GM18498 (cell line): Measurements from ENCODE around the gene SERPINB10.
"Not testable (repeated sequence)": the region's sequence is repeated elsewhere in the genome, so short reads cannot be mapped to it uniquely, and the experiment has no call there.

ENCODE experiments used
- ATAC-seq: cut with Tn5 transposase; IDR thresholded peaks from one replicate; pipeline ENCODE4 v1.9.1; 2021; ENCODE audit warnings: mild to moderate bottlenecking, moderate library complexity; ENCODE audit not compliant: unreplicated experiment

Gene SERPINB10

DNA sequence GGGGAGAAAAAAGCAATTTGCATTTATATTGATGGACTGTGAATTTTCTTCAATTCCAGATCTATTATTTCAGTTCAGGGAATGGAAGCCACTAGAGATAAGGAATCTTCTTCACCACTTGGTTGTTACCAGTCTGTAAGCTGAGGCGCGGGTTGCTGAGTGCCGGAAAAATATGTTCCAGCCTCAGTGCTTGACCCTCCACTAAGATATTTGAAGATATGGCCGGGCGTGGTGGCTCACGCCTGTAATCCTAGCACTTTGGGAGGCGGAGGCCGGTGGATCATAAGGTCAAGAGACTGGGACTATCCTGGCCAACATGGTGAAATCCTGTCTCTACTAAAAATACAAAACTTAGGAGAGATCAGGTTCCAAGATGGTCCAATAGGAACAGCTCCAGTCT is 32.2 kb downstream of the SERPINB10 start:
- ATAC-seq, result no peak

DNA sequence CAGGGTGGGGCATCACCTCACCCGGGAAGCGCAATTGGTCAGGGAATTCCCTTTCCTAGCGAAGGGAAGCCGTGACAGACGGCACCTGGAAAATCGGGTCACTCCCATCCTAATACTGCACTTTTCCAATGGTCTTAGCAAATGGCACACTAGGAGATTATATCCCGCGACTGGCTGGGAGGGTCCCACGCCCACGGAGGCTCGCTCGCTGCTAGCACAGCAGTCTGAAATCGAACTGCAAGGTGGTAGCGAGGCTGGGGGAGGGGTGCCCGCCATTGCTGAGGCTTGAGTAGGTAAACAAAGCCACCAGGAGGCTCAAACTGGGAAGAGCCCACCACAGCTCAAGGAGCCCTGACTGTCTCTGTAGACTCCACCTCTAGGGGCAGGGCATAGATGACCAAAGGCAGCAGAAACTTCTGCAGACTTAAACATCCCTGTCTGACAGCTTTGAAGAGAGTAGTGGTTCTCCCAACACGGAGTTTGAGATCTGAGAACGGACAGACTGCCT is 32.8 kb downstream of the SERPINB10 start:
- not testable (repeated sequence) for ATAC-seq

DNA sequence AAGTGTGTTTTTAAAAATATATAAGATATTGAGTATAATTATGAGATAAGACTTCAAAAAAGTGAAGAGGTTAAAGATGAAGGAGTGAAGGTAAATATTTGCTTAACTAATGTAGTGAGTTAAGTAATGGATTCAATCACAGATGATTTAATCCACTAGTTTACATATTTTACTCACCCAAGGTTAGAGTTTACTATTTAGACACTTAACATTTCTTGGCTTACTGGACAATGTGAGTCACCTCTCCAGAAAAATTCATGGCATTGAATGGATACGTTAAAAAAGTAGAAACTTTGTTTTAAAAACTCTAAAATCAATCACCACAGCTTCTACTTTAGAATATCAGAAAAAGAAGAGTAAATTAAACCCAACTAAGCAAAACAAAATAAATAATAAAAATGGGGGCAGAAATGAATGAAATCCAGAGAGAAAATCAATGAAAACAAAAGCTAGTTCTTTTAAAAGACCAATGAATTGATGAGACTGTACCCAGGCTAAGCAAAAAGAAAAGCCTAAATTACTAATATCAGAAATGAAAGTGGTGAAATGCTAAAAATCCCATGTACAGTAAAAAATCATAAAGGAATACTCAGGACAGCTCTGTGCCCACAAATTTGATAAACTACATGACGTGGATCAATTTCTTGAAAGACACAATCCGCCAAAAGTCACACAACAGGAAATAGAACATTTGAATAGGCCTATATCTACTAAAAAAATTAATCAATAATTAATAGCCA is 39.5 kb downstream of the SERPINB10 start:
- no peak for ATAC-seq

DNA sequence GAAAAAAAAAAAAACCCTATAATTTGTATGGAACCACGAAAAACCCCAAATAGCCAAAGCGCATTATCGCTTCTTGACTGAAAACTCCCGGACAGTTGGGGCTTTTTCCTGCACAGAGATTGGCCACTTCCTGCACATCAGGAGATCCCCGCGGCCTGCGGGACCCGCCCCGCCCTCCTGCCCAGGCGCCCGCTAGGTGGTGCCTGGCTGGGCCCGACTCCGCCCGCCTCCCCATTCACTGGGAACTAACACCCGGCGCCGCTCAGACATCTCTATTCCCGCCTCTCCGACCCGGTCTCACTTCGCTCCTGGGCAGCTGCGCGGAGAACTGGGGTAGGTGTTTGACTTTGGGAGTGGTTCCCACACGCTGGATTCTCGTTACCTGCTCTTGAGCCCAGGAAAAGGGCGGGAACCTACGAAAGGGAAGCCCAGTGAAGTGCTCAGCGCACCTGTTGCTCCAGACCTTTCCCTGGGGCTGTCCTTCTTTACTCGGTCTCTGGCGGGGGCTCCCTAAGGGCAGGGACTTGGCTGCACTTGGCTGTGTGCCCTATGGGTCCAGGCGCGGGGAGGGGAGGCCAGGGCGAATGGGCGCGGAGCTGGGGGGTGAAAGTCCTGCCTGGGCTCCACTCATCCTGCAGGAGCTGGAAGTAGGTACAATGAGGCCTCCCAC is 41.4 kb downstream of the SERPINB10 start, which contains the start of gene HMSD:
HMSD (plus strand) TSS at position 234 of the 670 bp plus-strand sequence. CDS start 4,155 bp downstream, outside the sequence.
- peak; percentile 93 for ATAC-seq

DNA sequence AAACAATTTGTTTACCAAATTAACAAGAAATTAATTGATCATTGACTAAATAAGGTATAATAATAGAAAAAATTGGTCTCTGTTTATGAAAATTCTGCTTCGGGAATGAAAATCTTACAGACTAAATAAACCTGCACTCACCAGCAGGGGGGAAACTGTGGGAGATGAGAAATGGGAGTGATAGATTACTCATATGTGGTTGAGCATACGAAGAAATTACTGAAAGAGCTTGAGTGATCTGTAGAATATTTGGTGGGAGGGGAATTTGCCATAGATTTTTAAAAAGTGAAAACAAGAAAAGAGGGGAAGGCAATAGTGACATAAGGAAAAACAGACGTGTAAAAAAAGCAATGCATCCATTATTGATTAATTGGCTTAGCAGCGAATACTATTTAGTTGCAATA is 43.5 kb downstream of the SERPINB10 start:
- ATAC-seq, result peak; percentile 47

DNA sequence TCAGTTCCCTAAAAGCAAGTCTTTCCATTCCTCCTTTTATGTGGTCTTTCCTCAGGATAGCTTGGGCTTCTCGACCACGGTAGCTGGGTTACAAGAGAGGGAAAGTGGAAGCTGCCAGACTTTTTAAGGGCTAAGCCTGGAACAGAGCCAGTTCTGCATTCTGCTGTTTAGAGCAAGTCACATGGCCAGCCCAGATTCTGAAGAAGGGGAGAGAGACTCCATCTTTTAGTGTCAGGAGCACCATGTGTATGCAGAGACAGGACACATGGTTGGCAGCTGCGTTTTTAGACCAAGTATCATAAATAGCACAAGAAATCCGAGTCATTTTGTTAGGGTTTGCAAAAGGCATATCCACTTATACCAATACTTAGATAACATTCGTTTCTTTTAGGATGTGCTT is 46.1 kb downstream of the SERPINB10 start:
- ATAC-seq, result no peak

DNA sequence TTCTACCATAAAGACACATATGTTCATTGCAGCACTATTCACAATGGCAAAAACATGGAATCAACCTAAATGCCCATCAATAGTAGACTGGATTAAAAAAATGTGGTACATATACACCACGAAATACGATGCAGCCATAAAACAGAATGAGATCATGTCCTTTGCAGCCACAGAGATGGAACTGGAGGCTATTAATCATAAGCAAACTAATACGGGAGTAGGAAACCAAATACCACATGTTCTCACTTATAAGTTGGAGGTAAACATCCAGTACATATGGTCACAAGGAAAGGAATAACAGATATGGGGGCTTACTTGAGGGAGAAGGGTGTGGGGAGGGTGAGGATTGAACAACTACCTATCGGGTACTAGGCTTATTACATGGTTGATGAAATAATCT is 49.0 kb downstream of the SERPINB10 start:
- no peak for ATAC-seq

DNA sequence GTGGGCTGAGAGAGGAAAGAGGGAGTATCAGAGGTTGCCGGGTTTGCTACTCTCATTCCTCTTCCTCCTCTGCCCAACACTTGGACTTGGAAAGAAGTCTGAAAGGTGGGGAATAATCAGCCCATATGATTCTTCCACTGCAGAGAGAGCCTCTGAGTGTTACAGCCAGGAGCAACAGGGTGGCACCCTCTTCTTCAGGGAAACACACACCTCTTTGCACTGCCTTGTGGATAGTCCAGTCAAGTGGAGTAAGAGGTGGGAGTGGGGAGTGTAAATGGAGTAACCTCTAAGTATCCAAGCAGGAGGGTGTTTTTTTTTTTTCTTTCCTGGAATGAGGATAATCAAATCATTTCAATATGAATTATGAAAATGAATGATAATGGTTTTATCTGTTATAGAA is 53.1 kb downstream of the SERPINB10 start:
- no peak for ATAC-seq

DNA sequence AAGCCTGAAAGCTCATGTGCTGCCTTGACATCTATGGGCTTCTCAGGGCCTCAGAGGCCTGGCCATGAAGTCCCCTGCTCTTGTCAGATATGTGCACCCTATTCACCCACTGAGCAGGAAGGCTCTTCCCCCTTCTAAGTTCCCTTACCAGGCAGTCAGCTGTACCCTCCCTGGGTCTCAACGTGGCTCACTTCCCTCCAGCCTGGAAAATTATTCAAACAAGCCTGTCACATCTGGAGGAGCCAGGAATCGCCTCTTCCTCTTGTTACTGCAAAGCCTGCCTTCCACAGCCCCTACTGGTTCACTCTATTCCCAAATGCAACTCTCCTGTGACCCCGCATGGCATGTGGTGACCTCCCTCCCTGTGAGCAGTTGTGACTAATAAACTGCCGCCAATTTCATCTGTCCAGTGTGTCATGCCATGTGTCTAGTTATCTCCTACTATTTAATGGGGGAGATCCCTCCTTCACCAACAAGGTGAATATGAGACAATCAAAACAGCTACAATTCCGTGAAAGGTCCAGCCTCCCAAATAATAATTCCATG is 53.8 kb downstream of the SERPINB10 start:
- no peak for ATAC-seq

DNA sequence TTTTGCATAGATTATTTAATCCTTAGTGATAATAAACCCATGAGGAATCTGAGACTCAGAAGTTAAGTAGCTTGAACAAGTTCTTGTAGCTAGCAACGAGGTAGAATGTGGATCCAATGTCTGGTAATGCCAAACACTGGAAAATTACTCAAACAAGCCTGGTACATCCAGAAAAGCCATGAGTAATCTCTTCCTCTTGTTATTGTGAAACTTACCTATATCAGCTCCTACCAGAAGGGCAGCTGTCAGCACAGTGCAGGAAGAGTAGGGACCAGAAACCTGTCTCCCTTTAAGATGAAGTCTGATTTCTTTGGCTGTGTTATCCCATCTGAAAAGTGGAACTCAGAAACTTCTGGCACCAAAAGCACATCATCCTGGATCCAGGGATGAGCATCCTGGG is 54.4 kb downstream of the SERPINB10 start:
- ATAC-seq, result no peak

DNA sequence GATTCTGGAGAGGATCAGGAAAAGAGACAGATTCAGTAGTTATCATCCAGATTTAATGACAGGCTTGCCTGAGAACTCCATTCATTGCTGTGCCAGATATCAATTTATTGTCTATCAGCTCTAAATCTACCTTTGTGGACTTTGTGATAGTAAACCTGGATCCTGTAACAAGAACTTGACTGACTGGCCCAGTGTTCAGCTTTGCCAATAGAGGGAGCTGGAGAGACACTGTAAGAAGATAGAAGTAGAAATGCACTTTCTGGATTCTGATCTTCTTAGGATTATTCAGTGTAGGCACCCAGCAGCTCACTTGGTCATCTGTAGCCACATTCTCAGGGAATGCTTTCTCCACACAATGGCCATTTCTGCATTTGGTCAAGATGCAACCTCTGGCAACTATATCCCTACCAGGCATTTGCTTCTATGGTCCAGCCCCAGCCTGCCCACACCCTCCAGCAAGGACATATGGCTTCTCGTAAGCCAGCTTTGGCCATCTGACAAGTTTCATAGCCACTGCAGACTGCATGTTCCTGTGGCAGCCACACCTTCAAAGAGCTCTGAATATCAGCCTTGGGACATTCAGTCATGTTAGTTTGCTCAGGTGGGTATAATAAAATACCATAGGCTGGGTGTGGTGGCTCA is 56.0 kb downstream of the SERPINB10 start:
- peak; percentile 87 for ATAC-seq

DNA sequence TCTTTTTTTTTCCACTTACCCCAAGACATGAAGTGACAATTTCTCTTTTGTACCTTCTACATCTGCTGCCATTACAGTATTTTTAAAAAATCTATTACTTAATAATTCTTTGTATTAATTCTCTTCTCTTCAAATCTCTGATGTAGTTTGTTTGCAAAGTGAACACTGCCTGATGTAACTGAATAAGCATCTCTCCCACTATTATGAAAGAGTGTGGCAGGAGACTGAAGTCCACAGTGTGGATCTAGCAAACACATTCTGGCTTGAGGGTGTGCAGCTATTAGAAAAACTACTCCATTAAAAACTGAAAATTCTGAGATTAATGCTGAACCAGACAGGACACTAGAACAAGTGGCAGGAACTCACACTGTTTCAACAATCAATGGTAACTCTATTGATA is 57.1 kb downstream of the SERPINB10 start:
- ATAC-seq, result no peak

DNA sequence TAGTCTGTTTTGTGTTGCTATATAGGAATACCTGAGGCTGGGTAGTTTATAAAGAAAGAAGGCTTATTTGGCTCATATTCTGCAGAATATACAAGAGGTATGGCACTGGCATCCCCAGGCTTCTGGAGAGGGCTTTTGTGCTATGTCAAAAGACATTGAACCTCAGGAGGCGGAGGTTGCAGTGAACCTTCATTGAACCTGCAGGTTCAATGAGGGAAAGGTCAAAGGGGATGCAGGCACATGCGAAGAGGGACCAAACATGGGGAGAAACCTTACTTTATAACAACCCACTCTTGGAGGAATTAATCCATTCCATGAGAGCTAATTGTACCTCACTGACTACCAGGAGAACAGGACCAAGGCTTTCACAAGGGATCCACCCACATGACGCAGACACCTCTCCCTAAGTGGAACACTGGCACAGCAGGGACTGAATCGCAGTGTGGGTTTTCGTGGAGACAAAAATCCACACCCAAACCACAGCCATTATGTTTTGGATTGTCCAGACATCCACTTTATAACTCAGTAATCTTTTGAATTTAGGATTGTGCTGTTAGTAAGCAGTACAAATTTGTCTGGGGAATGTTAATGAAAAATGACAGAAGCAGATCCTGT is 58.1 kb downstream of the SERPINB10 start:
- no peak for ATAC-seq

DNA sequence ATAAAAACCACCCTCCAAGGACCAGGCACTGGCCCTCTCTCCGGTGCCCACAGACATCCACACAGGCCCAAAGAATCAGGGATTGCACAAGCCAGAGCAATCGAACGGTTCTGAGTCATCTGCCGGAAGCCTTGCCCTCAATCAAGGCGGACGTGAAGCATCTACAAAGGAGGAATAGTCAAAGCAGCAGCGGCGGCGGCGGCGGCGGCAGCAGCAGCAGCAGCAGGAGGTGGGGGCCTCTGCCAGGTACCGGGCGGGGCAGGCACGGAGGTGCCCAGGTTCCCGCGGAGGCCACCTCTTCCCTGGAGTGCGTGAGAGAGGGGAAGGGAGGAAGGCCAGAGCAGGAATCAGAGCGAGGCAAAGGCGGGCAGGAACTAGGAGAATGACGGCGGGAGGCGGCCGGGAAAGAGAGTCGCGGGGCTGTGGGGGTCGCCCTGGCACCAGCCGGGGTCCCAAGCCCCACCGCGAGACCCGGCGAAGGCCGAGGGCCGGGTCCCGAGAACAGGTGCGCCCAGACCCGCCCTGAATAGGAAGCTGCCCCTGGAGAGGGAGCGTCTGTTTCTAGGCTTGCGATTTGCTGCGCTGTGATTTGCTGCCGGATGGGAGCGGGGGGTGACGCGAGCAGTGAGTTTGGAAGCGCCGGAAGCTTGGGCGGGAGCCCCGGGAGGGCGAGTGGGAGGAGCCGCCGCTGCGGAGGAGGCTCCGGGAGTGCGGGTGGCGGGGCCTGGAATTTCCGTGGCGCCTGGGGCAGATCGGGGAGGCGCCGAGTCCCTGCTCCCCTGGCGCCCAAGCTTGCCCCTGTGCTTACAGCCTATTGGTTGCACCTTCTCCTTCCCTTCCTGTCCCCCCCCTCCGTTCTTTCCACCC is 62.4 kb downstream of the SERPINB10 start, which contains the start of gene SERPINB8:
SERPINB8 (plus strand) TSS at position 140 of the 867 bp plus-strand sequence. CDS start 8,228 bp downstream, outside the sequence.
- ATAC-seq, result peak; percentile 95

DNA sequence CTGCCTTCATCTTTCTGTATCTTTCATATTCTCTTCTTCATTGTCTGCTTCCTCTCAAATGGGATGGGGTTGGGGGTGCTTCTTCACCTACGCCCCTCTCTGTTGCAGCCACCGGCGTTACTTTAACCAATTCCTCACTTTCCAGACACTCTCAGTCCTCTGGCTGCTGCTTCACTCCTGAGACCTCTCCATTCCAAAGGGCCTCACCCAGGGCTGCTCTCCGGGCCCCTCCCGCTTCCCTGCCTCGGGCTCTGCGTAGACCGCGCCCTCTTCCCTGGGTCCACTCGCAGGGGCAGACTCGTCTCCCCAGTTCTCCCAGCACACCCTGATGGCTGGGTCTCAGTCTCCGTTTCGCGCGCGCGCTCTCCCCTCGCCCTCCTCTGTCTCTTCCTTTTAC is 63.0 kb downstream of the SERPINB10 start:
- peak; percentile 1 for ATAC-seq

DNA sequence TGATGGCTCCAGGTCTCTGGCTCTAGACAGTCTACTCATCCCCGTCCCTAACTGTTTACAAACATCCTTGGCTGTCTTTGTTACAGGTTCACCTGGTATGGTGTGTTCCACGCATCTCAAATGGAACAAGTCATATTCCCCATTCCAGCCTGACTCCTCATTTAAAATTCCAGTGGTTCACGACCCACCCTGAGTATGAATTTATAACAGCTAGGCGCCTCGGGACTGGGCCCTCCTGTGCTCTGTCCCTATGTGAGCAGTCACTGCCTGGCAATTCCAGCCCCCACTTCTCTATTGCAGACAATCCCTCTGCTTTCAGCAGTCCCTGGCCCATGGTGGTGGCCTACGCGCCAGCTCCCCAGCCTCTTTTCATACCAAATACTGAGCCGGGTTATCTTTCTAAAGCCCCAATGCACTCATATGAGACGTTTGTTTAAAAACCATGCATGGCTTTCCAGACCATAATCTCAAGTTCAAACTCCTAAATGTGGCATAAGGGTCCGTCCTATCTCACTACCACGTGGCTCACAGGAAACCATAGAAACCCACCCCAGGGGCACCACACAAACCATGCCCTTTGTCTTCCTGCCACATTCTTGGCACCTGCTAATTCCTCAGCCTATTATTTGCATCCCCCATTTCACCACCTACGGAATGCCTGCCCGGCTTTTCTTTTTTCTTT is 63.7 kb downstream of the SERPINB10 start:
- no peak for ATAC-seq

DNA sequence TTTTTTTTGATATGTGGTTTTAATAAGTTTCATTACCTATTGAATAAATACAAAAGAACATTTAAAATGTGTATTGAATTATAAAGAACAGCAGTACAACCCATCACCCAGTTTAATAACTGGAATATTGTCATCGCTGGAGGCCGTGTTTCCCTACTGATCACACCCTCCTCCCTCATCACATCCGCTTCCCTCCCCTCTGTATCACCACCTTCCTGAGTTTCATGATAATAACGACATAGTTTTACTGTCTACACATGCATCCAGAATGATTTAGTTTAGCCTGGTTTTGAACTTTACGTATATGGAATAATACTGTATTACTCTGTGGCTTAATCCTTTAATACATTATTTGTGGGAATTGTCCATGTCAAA is 64.2 kb downstream of the SERPINB10 start:
- no peak for ATAC-seq

DNA sequence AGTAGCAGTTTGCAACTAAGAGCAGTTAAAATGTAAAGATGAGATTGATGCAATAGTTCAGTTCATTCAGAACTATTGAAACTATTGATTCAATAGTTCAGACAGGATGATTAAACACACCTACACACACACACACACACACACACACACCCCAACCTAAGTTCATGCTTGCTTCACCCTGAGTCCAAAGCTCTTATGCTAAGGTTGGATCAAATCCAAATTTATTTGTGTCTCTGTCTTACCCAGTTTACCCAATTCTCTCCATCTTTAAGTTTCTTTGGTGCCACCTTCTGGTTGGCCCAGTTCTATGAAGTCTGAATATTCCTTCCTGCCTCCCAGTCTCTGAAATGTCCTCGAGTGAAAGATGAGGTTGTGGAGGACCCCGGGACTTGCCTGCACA is 67.2 kb downstream of the SERPINB10 start:
- no peak for ATAC-seq

DNA sequence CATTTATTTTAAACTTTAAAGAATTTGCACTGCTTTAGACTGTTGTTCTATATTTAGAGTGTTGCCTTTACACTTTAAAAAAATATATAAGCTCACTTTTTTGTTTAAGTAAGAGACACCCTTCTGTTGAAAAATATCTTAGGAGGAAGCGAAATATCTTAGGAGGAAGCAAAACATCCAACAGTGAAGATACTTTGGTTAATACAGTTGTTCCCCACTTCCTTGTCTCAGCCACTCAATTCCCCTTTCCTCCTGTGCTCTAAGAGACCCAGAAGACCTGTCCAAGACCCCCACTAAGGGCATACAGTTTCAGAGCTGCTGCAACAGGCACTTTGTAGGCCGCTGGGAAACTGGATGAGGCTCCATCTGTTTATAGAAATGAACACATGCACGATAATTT is 67.9 kb downstream of the SERPINB10 start:
- no peak for ATAC-seq
